Measurements from ENCODE around the gene EIF4A2. TPM values are rescaled to one million over a fixed set of nuclear protein-coding genes. Genes with fewer than 3 reads are reported as not detected.

EIF4A2 gene
- total and polyA plus RNA-seq, 12 donors, result 221 to 791 (median 517) TPM

- H3K4me3 ChIP-seq, result no peak overlapping the region
- H3K27ac ChIP-seq, result no peak overlapping the region
- no peaks in the 10 kb centered on the region for H3K36me3 ChIP-seq (replicated peaks in 1 of 2)
- H3K9me3 ChIP-seq (replicated peaks in 1 of 3), result no peaks in the 10 kb centered on the region
- WGBS, 4 donors, result 83 to 89% (median 84%) methylated on average over 4 of the region's 4 CpGs
- DNase-seq, result no peak
- TF ChIP-seq CTCF (IDR thresholded peaks at IDR 0.05), result no peak
- TF ChIP-seq POLR2A (IDR thresholded peaks at IDR 0.05), result no peak
- H3K27me3 ChIP-seq, result no peaks in the 10 kb centered on the region
- H3K4me1 ChIP-seq (replicated peaks in 1 of 2), result no peaks in the 10 kb centered on the region
- intact Hi-C loops (cut with DNase I), result no loop called here
These were observed 30.7 kb downstream of the EIF4A2 start for GRCh38 chr3:186814100-186814499.

GRCh38 chr3:186815435-186815834 is 32.1 kb downstream of the EIF4A2 start:
- intact Hi-C loops (cut with DNase I), result loop anchor here in 1 of 2 donors (5.0 kb wide), 1 partner anchor 198 kb away; no protein-coding TSS in a partner anchor
- Histone ChIP-seq H3K4me3 (no peak overlapping the region), H3K36me3 (replicated peaks in 1 of 2) (no peaks in the 10 kb centered on the region), H3K27ac (no peak overlapping the region), H3K27me3 (no peaks in the 10 kb centered on the region), H3K9me3 (replicated peaks in 1 of 3) (no peaks in the 10 kb centered on the region), H3K4me1 (replicated peaks in 1 of 2) (no peaks in the 10 kb centered on the region)
- TF ChIP-seq CTCF (IDR thresholded peaks at IDR 0.05) (no peak), POLR2A (IDR thresholded peaks at IDR 0.05) (no peak)
- WGBS, 4 donors, result 82 to 94% (median 84%) methylated on average over 1 of the region's 1 CpG
- no peak for DNase-seq

- no peak overlapping the region for H3K4me3 ChIP-seq
- no peaks in the 10 kb centered on the region for H3K36me3 ChIP-seq (replicated peaks in 1 of 2)
- no peak for TF ChIP-seq POLR2A (IDR thresholded peaks at IDR 0.05)
- TF ChIP-seq CTCF (IDR thresholded peaks at IDR 0.05), result no peak
- intact Hi-C loops (cut with DNase I), result loop anchor here in 1 of 2 donors (5.0 kb wide), 1 partner anchor 201 kb away; no protein-coding TSS in a partner anchor
- H3K9me3 ChIP-seq (replicated peaks in 1 of 3), result no peaks in the 10 kb centered on the region
- 89 to 96% (median 95%) methylated on average over 5 of the region's 5 CpGs for WGBS, 4 donors
- H3K27ac ChIP-seq, result no peak overlapping the region
- H3K27me3 ChIP-seq, result no peaks in the 10 kb centered on the region
- no peaks in the 10 kb centered on the region for H3K4me1 ChIP-seq (replicated peaks in 1 of 2)
- no peak for DNase-seq
These were observed 35.1 kb downstream of the EIF4A2 start for GRCh38 chr3:186818516-186818915.

- Histone ChIP-seq H3K4me3 (no peak overlapping the region), H3K27me3 (no peaks in the 10 kb centered on the region), H3K27ac (no peak overlapping the region), H3K9me3 (replicated peaks in 1 of 3) (no peaks in the 10 kb centered on the region), H3K36me3 (replicated peaks in 1 of 2) (no peaks in the 10 kb centered on the region), H3K4me1 (replicated peaks in 1 of 2) (no peaks in the 10 kb centered on the region)
- TF ChIP-seq CTCF (IDR thresholded peaks at IDR 0.05) (no peak), POLR2A (IDR thresholded peaks at IDR 0.05) (no peak)
- WGBS, 4 donors, result 74 to 95% (median 86%) methylated on average over 1 of the region's 1 CpG
- intact Hi-C loops (cut with DNase I), result loop anchor here in 1 of 2 donors (5.0 kb wide), 1 partner anchor 202 kb away; no protein-coding TSS in a partner anchor
- DNase-seq, result no peak
These were observed 35.6 kb downstream of the EIF4A2 start for GRCh38 chr3:186818956-186819355.
